Body of pancreas (tissue), 2 donors: Measurements from ENCODE around the gene ACSL5. TPM values are rescaled to one million over a fixed set of nuclear protein-coding genes. Genes with fewer than 3 reads are reported as not detected.

ENCODE experiments used
- total RNA-seq, 2 donors: library from RNA; depleted of rRNA; stranded (reverse); fragments of >200 nt; gene quantifications; one replicate each; pipeline ENCODE4 v1.1.0, GENCODE V29; 2016

The ACSL5 gene
- total RNA-seq, 2 donors from 2014 or later = 7.3 to 9.6 TPM

Other genes with a start within 250 kb of the ACSL5 start
- 10 to 100 TPM in 1 of 2 donors, 1 to 10 TPM in 1; 9.1 to 66.9 TPM for gene GPAM, start 190.4 kb upstream of the ACSL5 start, total RNA-seq
- gene TECTB, start 90.7 kb upstream of the ACSL5 start, total RNA-seq = not detected
- 10 to 100 TPM; 12.2 to 14.5 TPM for gene ZDHHC6, start 72.8 kb downstream of the ACSL5 start, total RNA-seq
- 10 to 100 TPM; 28.3 to 84.4 TPM for gene VTI1A, start 73.1 kb downstream of the ACSL5 start, total RNA-seq